LHCN-M2 (cell line): ENCODE results near the gene C7orf57. TPM values are rescaled to one million over a fixed set of nuclear protein-coding genes. Genes with fewer than 3 reads are reported as not detected.

Experiments
- DNase-seq: peaks from one replicate; pipeline ENCODE4 v3.0.0-alpha.2; 2012; ENCODE audit warnings: low read depth
- total RNA-seq: library from RNA; depleted of rRNA; stranded (reverse); fragments of >200 nt; gene quantifications from 2 replicates; pipeline ENCODE4 v1.2.3, GENCODE V29; 2014; rRNA removed

C7orf57 gene
- total RNA-seq, 1 experiment from 2014 or later = 0.29 TPM

DNA sequence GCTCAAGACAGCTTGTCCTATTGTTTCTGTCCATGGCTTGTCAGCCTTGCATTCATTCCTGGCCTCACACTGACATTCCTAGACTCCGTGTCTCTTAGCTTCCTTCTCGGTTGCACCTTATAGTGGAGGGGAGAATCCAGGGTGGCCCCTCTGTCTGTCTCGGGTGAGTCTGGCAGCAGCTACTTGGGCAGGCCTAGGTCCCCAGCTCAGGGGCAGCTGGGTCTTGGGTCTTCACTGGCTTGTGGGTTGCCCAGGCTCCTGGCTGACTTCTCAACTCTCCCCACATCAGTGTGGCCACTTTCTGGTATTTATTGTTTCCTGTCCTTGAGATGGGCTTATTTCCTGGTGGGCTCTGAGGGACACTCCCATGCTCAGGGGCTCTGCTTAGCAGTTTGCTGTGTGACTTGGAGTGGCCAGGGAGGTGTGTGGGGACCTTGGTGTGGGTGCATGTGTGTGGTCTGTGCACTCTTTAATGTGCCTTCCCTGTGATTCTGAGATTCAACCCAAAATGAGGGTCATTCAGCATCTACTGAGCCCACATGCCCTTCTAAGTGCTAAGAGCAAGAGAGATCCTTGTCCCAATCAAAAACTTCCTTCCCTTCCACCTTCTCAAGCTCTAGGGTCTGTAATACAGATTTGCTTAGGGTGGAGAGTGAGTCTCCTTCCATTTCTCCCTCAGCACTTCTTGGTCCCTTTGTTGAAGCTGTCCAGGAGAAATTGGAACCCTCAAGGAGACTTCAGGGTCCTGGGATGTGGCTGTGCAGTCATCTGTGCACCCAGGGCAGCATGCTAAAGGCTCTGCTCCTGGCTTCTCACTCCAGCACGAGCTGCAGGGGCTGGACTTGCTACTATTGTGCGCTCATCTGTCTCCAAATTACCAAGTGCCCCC is 73.9 kb downstream of the C7orf57 start:
- DNase-seq = no peak

DNA sequence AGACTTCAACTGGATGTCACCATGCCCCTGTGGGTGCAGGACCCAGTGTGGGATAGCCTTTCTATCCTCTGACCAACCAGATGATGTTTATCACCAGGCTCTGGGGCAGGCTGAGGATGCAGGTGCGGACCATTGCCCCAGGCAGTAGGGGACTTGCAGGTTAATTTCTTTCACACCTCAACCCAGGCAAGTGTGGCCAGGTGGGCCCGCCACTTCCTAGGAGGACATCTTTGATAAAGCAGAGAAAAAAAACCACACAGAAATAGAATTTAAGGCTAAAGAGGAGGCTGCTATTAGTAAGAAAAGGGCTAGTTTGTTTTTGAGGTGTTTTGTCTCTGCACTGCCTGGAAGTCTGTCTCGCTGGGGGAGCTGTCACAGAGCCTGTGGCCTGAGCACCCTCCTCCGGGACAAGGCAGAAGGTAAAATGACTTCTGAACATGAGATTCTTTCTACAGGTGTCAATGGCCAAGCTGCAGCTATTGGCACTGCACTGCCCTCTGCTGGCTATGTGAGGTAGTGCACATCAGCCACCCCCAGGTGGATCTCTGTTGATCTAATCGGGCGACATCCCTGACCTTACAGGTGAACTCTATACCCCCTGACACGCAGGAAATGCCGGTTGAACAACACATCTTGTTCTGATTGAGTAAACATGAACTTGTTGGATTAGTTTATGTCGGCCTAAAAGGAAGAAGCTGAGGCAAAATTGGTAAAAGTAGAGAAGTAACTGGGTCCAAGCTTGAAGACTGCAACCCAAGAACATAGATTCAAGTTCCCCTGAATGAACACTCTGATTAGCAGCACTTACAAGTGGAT is 74.7 kb downstream of the C7orf57 start:
- DNase-seq = no peak

DNA sequence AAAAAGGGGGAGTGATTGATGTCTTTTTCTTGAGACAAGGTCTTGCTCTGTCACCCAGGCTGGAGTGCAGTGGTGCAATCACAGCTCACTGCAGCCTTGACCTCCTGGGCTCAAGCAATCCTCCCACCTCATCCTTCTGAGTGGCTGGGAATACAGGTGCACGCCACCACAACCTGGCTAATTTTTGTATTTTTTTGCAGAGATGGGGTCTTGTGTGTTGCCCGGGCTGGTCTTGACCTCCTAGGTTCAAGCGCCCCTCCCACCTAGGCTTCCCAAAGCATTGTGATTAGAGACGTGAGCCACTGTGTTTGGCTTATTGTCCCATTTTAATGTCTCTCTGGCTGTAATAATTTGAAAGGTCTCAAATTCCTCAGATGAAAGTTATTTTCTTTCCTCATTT is 75.5 kb downstream of the C7orf57 start:
- no peak for DNase-seq

Other genes with a start within 250 kb of the C7orf57 start
- gene PKD1L1, start 87.1 kb upstream of the C7orf57 start, total RNA-seq = 0.06 TPM in 2 replicates
- gene HUS1, start 55.9 kb upstream of the C7orf57 start, total RNA-seq = 47.7 and 57.2 TPM in 2 replicates
- gene SUN3, start 6.4 kb upstream of the C7orf57 start, total RNA-seq = not detected in 2 replicates
- gene UPP1, start 53.7 kb downstream of the C7orf57 start, total RNA-seq = 13.9 and 19.0 TPM in 2 replicates
- gene ABCA13, start 135.9 kb downstream of the C7orf57 start, total RNA-seq = 2.9 and 3.4 TPM in 2 replicates